Glomerular visceral epithelial cell (primary cell): ENCODE measurements around the gene MFN2.

Experiments used
- DNase-seq: peaks from one replicate; pipeline ENCODE4 v3.0.0-alpha.2; 2016; ENCODE audit errors: extremely low spot score

MFN2 gene

GRCh38 chr1:12049616-12050015 is 69.4 kb downstream of the MFN2 start:
- DNase-seq = no peak

- DNase-seq = no peak
Measured at GRCh38 chr1:12051361-12051760, 71.1 kb downstream of the MFN2 start.

GRCh38 chr1:12052008-12052573 is 71.8 kb downstream of the MFN2 start:
- peak; percentile 80 for DNase-seq

- no peak for DNase-seq
Measured at GRCh38 chr1:12052997-12053686, 72.9 kb downstream of the MFN2 start.

GRCh38 chr1:12053752-12054548 is 73.7 kb downstream of the MFN2 start:
- no peak for DNase-seq

- no peak for DNase-seq
Measured at GRCh38 chr1:12055259-12055658, 75.0 kb downstream of the MFN2 start.

- DNase-seq = no peak
Measured at GRCh38 chr1:12056331-12056841, 76.1 kb downstream of the MFN2 start.

GRCh38 chr1:12057382-12057781 is 77.1 kb downstream of the MFN2 start:
- DNase-seq = peak; percentile 31

GRCh38 chr1:12057940-12058687 is 77.9 kb downstream of the MFN2 start:
- DNase-seq = no peak

GRCh38 chr1:12059226-12059625 is 79.0 kb downstream of the MFN2 start:
- DNase-seq = no peak

- DNase-seq = no peak
Measured at GRCh38 chr1:12059722-12060464, 79.6 kb downstream of the MFN2 start.

- DNase-seq = no peak
Measured at GRCh38 chr1:12060500-12060899, 80.3 kb downstream of the MFN2 start.
